HG02938 (cell line): ENCODE measurements around the gene ZNF354C.

Experiments used
- ATAC-seq: cut with Tn5 transposase; IDR thresholded peaks from one replicate; pipeline ENCODE4 v1.9.1; 2021; ENCODE audit warnings: mild to moderate bottlenecking, moderate library complexity; ENCODE audit not compliant: unreplicated experiment

The ZNF354C gene

GRCh38 chr5:179113143-179113530 is 53.0 kb downstream of the ZNF354C start:
- no peak for ATAC-seq

GRCh38 chr5:179113945-179114641 is 53.9 kb downstream of the ZNF354C start:
- ATAC-seq = no peak

- no peak for ATAC-seq
Observed at GRCh38 chr5:179114756-179115155, 54.6 kb downstream of the ZNF354C start.

- no peak for ATAC-seq
Observed at GRCh38 chr5:179115307-179115706, 55.1 kb downstream of the ZNF354C start.

- no peak for ATAC-seq
Observed at GRCh38 chr5:179115845-179116524, 55.8 kb downstream of the ZNF354C start.

- no peak for ATAC-seq
Observed at GRCh38 chr5:179118338-179118737, 58.2 kb downstream of the ZNF354C start.

GRCh38 chr5:179118756-179119414 is 58.7 kb downstream of the ZNF354C start:
- ATAC-seq = no peak

- no peak for ATAC-seq
Observed at GRCh38 chr5:179119415-179120170, 59.4 kb downstream of the ZNF354C start.

- no peak for ATAC-seq
Observed at GRCh38 chr5:179120421-179120861, 60.3 kb downstream of the ZNF354C start.

- no peak for ATAC-seq
Observed at GRCh38 chr5:179120951-179121666, 60.9 kb downstream of the ZNF354C start.

- ATAC-seq = no peak
Observed at GRCh38 chr5:179121667-179122111, 61.5 kb downstream of the ZNF354C start.

- no peak for ATAC-seq
Observed at GRCh38 chr5:179122411-179123108, 62.4 kb downstream of the ZNF354C start.

- no peak for ATAC-seq
Observed at GRCh38 chr5:179123109-179123426, 62.9 kb downstream of the ZNF354C start.

GRCh38 chr5:179123491-179124272 is 63.5 kb downstream of the ZNF354C start:
- no peak for ATAC-seq

GRCh38 chr5:179124273-179124852 is 64.2 kb downstream of the ZNF354C start:
- no peak for ATAC-seq

- no peak for ATAC-seq
Observed at GRCh38 chr5:179124853-179125788, 64.9 kb downstream of the ZNF354C start.

- ATAC-seq = no peak
Observed at GRCh38 chr5:179125789-179126505, 65.8 kb downstream of the ZNF354C start.
